GM19023 (cell line): ENCODE measurements around the gene MEF2A.

Source experiments
- ATAC-seq: cut with Tn5 transposase; IDR thresholded peaks from one replicate; pipeline ENCODE4 v1.9.1; 2021; ENCODE audit warnings: mild to moderate bottlenecking, moderate library complexity; ENCODE audit not compliant: unreplicated experiment

The MEF2A gene

DNA sequence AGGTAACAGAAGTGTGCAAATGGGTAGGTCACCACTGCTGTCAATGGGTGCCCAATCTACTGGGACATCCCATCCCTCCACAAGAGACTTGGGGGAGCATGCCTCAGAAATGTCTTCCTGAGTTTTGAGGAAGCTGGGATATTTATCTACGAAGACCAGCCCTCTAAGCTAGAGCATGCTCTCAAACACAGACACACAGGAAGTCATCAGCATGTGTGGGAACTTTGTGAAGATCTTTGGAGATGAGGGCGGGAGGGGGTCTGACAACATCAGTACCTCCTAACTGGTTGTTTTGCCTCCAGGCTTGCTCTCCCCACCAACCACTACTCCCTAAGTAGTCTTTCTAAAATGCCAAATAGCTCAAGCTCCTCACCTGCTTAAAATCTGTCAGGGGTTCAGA is 3.5 kb upstream of the MEF2A start:
- no peak for ATAC-seq

DNA sequence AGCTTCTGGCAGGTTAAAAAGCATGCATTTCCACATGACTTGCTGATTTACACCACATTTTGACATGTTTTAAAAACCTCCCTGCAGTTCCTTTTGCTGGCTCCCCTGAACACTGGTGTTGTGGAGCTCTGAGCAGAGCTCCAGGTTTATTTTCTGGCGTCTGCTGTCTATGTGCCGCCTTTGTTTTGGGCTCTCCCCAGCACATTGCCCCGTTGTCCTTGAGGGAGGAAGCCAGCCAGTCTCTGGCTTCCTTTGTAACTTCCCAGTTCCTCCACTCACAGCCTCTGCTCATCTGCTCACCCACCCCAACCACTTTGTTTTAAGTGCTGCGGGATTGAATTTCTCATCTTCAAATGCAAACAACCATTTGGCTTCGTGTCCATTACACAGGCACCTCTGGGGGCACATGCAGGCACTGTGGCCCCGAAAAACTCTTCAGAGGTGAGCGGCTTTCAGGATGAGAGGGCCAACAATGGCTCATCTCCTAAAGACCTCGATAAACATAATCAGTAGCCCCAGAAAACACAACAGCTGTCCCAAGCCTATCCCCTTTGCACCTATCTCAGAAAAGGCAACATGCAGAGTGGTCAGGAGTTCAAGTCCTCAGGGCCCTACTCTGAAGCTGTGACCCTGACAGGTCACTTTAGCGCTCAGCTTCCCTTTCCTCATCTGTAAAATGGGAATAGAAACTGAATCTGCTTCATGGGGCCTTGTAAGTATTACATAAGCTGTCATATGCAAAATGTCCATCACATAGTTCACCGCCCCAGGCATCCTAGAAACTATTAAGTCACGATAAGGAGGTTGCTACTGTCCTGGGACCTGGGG is 1.3 kb upstream of the MEF2A start:
- peak; percentile 32 for ATAC-seq

DNA sequence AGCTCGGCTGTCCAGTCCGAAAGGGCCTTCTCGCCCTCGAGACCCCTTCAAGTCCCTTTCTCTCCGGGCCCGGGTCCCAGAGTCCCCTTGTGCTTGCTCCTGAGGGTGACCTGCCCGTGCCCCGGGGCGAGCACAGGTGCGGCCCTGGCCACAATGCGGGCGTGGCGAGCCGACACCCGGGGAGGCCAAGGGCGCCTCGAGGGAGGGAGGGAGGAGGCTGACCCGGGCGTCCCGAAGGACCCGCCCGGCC is 810 bp upstream of the MEF2A start:
- ATAC-seq = no peak

DNA sequence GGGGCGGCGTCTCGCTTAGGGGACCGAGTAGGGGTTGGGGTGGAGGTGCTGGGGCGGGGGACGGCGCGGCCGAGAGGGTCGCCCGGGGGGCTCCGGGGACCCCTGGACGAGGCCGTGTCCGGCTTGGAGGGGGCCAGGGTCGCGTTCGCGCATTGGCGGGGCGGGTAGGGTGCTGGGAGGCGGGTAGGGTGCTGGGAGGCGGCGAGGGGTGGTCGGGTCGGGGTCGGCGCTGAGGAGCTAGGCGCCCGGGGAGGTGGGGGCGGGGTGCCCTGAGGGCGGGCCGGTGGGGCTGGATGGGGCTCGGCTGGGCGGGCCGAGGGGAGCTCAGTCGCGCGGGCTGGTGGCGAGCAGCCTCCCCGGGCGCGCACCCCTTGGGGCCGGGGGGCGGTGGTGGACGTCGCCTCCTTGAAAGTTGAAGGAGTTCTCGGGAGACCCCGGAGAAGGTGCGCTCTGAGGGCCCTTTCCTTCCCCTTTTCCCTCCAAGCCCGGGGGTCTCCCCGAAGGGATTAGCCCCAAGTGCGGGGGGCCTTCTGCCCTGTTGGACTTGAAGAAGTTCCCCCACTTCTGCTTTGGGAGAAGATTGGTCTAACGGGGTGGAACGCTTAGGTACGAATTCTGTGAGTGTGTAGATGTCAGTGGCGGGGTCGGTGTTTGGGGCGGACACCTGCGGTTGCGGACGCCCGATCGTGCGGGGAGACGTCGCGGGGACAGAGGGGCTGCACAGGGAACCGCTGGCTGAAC is 543 bp downstream of the MEF2A start:
- ATAC-seq = no peak

DNA sequence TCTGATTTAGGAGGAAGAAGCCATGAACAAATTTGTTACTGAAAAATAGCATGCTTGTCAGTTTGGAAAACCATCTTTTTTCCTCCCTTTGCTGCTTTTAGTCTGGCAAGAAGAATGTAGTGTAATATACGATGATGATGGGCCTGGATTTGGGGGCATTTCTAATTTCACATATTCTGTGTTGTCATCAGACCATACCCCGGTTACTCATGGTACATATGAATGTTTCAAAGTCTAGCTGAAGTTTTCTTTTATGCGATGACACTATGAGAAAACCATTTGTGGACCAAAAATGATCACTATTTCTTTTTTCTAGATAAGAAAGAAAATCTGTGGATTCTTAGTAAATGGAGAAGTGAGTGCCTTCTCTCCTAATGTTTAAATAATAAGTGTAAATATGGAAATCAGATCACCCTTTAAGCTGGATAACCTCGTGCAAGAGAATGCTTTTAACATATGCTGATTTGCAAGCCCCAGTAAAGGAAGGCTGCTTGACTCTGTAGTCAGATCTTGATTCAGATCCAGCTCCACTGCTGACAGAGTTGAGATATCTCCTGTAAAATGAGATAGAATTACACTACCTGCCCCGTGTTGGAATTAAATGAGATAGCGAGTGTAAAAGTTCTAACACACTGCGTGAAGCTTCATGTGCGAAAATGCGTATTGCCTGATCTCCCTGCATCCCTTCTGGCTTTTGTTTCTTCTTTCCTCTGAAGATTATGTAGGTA is 3.0 kb downstream of the MEF2A start:
- ATAC-seq = no peak

DNA sequence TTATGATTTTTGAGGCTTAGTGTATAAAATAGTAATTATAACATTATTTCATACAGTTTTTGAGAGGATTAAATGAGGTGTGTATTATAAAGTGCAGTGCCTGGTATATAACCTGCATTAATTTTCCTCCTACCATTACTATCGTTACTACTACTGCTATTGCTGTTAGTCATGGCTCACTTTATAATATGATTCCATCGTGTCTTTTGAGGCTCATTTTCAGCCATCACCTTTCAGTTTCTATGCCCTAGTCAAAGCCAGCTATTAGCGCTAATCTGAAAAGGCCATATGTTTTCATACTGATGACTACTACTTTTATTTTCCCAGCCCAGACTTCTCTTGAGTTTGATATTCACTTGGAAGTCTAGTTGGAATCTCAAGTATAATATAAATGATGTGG is 5.5 kb downstream of the MEF2A start:
- ATAC-seq = no peak

DNA sequence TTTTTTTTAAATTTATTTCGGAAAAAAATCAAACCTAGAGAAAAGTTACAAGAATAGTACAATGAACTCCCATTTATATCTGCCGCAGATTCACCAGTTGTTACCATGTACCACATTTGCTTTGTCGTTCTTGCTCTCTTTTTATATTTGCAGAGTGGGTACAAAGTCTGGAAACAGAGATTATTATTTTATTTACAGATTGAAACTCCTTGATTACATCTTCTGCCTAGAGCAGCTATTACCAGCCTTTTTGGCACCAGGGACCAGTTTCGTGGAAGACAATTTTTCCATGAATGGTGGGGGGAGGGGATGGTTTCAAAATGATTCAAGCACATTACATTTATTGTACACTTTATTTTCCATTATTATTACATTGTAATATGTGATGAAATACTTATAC is 8.3 kb downstream of the MEF2A start:
- ATAC-seq = no peak

DNA sequence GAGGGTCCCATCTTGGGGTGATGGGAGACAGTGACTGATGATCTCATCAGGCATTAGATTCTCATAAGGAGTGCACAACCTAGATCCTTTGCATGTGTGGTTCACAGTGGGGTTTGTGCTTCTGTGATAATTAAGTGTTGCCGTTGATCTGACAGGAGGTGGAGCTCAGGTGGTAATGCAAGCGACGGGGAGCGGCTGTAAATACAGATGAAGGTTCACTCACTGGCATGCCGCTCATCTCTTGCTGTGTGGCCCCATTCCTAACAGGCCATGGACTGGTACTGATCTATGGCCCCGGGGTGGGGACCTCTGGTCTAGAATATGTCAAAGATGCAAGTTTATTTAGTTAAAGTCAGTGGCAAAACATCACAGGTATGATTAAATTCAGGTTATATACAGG is 8.7 kb downstream of the MEF2A start:
- ATAC-seq = no peak

DNA sequence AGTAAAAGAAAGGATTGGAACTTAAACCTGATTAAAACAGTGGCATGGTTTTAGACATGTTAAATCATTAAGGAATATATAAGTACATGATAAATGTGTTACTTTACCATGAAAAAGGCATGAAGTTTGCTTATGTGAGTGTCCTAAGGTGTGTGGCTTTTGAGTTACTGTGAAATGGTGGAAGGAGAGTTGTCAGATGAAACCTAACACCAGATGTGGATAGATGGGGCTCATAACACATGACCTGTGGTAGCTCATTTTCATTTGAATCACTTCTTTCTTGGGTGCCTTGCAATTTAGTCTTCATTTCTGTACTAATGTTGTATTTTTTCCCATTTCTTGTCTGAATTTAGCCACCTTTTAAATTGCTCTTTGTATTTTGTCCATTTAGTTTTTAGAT is 13.0 kb downstream of the MEF2A start:
- no peak for ATAC-seq

DNA sequence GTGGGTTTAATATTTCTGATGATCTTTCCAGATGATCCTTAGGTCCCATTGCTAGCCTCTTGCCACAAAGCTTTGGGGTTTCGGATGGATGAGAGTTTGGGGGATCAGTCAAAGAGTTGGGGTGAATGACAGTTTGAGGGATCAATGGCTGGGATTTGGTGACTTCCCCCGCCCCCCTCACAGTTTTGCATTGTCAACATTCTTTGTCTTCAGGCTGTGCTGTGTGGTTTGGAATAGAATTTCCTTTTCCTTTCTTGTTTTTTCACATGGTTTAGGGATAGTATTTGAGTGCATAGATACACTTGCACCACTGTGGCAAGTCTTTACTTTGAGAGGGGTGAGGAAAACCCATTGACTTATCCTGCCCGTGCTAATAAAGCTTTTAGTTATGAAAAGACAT is 14.3 kb downstream of the MEF2A start:
- ATAC-seq = no peak

DNA sequence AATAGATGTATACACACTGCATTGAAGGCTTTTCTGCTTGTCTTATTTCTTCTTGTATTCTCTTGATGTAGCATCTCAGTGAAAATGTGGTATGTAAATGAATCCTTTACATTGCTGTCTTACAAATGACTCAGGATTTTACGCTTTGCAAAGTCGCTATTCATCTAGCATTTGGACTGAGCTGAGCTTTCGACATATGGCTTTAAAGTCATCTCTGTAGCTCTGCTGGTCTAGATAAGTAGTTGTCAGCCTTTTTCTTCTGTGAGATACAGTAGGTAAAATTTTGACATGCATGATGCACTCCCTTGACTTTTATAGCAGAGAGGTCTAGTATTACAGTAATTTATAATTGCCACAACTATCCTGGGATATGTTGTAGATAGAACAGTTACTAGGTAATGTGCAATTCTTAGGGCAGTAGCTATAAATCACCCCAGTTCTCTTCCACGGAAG is 16.8 kb downstream of the MEF2A start:
- no peak for ATAC-seq

DNA sequence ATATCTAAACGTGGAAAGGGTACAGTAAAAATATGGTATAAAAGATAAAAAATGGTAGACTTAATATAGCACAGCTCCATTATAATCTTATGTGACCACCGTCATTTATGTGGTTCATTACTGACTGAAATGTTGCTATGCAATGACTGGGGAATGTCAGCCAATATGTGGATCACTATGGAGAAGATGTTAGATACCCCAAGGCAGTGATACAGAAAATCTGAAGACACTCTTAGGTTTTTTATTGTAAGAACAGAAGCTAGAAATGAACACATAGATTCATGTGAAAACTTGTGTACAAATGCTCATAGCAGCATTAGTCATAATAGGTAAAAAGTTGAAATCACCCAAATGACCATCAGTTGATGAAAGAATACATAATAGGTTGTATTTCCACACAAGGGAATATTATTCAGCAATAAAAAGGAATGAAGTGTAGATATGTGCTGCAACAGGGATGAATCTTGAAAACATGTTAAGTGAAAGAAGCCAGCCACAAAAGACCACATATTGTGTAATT is 18.4 kb downstream of the MEF2A start:
- ATAC-seq = no peak

DNA sequence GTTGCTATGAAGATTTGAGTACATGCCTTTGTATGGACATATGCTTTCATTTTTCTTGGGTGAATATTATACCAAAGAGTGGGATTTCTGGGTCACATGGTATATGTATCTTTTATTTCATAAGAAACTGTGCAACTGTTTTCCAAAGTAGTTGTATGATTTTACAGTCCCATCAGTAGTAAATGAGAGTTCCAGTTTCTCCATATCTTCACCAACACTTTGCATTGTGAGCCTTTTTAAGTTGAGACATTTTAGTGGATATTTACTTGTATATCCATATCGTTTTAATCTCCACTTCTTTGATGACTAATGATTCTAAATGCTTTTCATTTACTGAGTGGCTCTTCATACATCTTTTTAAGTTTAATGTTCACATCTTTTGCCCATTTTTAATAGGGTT is 20.3 kb downstream of the MEF2A start:
- ATAC-seq = no peak

DNA sequence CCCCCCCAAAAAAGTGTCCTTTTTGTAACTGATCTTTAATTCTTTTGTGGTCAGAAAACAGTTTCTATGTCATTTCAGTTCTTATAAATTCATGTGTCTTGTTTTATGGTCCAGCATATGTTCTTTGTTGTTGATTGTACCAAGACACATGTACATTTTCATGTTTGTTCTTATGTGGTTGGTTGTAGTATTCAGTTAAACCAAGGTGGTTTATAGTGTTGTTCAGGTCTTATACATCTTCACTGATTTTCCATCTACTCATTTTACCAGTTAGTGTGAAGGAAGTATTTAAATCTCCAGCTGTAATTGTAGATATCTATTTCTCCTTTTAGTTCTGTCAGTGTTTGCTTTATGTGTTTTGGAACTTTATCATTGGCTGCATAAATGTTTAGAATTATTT is 24.0 kb downstream of the MEF2A start:
- ATAC-seq = no peak

DNA sequence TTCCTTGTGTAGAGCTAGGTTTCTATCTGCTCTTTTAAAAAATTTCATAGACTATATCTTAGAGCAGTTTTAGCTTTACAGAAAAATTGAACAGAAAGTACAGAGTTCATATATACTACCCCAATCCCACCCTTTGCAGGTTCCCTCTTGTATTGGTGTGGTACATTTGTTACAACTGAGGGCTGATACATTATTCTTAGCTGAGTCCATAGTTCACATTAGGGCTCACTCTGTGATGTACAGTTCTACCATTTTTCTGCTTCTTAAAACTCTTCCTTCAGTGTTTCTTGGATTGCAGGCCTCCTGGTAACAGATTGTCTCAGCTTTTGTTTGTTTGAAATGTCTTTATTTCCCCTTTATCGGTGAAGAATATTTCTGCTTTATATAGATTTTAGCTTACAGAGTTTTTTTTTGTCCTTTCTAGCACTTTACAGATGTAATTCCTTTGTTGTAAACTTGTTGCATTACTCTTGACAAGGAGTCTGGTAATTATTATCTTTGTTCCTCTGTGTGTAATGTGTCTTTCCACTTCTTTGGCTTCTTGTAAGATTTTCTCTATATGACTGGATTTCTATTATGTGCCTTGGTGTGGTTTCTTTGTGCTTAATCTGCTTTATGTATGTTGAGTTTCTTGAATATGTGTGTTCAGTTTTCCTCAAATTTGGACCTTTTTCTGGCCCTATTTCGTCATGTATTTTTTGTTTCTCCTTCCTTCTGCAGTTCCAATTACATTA is 25.3 kb downstream of the MEF2A start:
- no peak for ATAC-seq

DNA sequence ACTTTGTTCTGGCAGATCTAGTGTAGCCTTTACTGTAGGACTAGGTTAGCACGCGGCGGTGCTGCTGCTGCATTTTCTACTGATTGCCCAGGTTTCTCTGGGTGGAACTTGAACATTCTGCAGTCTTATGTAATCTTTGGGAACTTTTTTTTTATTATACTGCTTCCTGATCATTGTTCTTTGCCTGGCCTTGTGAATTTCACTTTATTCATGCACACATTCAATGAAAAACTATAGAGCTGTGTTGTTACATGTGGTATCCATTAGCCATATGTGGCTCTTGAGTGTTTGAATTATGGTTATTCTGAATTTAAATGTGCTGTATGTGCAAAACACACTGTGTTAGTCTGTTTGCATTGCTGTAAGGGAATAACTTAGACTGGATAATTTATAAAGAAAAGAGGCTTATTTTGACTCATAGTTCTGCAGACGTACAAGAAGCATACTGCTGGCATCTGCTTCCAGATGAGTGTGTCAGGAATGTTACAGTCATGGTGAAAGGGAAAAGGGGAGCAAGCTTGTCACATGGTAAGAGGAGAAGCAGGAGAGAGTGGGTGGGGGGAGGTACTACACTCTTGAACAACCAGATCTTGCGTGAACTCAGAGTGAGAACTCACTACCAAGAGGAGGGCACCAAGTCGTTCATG is 26.5 kb downstream of the MEF2A start:
- no peak for ATAC-seq

DNA sequence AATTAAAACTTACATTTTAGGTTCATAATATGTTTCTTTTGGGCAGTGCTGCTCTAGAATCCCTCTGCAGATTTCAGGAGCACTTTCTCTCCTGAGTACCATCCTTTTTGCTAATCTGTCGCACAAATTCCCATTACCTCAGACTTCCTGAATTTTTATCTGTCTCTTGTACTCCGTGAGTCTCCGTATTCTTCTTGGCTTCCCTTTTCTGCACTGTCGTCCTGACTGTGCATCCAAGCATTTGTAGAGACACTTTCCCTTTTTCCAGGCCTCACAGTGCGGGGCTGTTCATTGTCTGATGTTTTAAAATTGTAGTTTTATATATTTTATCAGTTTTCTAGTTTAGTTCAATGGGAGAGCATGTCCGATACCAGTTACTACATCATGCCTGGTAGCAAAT is 27.3 kb downstream of the MEF2A start:
- no peak for ATAC-seq

DNA sequence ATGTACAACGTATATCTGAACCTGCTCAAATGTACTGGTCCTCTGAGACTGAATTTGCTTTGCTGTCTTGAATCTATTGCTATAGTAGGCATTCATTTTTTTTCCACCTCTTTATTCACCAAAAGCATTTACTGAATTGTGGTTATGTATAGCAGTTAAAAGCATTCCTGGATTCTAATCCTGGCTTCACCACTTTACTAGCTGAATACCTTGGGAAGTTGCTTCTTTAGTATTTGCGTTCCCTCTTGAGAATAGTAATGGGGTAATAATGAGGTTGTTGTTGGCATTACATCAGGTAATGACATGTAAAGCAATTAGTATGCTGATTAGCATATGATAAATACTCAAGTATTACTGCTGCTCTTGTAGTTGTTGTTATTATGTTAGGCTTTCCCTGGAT is 29.1 kb downstream of the MEF2A start:
- no peak for ATAC-seq

DNA sequence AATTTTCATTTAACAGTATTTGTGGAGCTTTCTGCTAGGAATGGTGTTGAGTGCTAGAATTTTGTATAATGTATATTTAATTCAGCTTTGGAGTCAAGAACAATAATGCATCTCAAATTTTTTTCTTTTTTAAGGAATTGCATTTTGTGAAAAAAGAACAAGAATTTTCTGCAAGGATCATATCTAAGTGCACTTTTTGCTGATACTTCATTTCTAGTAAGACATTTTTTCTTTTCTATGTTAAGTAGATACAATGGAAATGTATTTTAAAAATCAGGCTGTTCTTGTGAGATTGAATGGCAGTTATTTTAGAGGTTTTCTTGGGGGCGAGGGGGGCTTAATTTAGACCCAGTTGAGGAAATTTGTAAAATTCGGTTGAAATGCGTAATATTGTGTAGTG is 32.5 kb downstream of the MEF2A start:
- ATAC-seq = no peak

DNA sequence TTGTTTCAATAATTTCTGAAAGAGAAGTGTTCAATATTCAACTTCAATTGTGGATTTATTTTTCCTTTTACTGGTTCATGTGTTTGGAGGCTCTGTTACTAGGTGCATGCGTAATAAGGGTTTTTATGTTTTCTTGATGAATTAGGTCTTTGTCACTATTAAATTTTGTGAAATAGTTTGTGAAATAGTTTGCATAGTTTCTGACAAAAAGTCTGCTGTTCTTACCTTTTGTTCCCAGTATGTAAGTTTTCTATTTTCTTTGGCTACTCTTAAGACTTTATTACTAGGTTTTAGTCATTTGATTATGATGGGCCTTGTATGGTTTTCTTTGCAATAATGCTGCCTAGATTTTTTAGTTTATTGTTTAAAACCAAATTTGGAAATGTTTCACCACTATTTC is 38.0 kb downstream of the MEF2A start:
- ATAC-seq = no peak

DNA sequence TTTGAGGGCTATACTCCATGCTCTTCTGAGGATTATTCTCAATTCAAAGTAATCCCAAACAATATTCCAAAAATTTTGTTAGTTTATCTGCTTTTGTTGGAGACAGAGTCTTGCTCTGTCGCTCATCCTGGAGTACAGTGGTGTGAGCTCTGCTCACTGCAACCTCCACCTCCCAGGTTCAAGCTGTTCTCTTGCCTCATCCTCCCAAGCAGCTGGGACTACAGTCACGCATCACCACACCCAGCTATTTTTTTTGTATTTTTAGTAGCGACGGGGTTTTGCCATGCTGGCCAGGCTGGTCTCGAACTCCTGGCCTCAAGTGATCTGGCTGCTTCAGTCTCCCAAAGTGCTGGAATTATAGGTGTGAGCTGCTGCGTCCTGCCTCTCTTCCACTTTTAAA is 39.1 kb downstream of the MEF2A start:
- ATAC-seq = no peak
